PC-9 (cell line): ENCODE data around the gene HPCAL4. TPM values are rescaled to one million over a fixed set of nuclear protein-coding genes. Genes with fewer than 3 reads are reported as not detected.

Experiments
- BruUV-seq: library from RNA; stranded (reverse); fragments of 400-500 nt; replicated peaks from 2 replicates; lab custom pipeline; 2021; lab: Mats Ljungman, UMichigan
- CTCF ChIA-PET: fragments of 300-600 bp; sonication (Branson Sonifier 250); formaldehyde crosslinking; loops from one replicate; lab custom pipeline; 2022; ENCODE audit warnings: antibody characterized with exemption; lab: Charles Lee
- POLR2A ChIA-PET: fragments of 300-600 bp; sonication (Branson Sonifier 250); formaldehyde crosslinking; loops from one replicate; lab custom pipeline; 2022; ENCODE audit warnings: antibody characterized with exemption; ENCODE audit not compliant: unreplicated experiment; lab: Charles Lee
- DNase-seq, 2 experiments: peaks; one replicate each; pipeline versions ENCODE4 v3.0.0 to v3.0.0-alpha.2; 2015 to 2022; ENCODE audit warnings: mixed read lengths in 1 of 2
- H2AFZ ChIP-seq: fragments of 200-600 bp; sonication (generic); 2 replicates; pipeline ENCODE4 v1.8.1; 2017; ENCODE audit warnings: antibody characterized with exemption
- H3F3A ChIP-seq: fragments of 200-600 bp; sonication (generic); 2 replicates; pipeline ENCODE4 v1.8.1; 2017; ENCODE audit warnings: antibody characterized with exemption, mild to moderate bottlenecking, low read depth; ENCODE audit not compliant: insufficient read depth
- H3K27ac ChIP-seq: fragments of 200-600 bp; sonication (generic); 2 replicates; pipeline ENCODE4 v1.6.1; 2016; ENCODE audit warnings: mixed run types
- H3K27me3 ChIP-seq: fragments of 200-600 bp; sonication (generic); 2 replicates; pipeline ENCODE4 v1.6.1; 2016; ENCODE audit warnings: low read depth, mixed run types; ENCODE audit not compliant: insufficient read depth
- H3K36me3 ChIP-seq: fragments of 200-600 bp; sonication (generic); 2 replicates; pipeline ENCODE4 v1.6.1; 2016; ENCODE audit warnings: low read depth, mixed run types
- H3K4me1 ChIP-seq: fragments of 200-600 bp; sonication (generic); replicated peaks from 2 replicates; pipeline ENCODE4 v1.6.1; 2016; ENCODE audit warnings: mixed run types; ENCODE audit not compliant: insufficient read depth
- H3K4me2 ChIP-seq: fragments of 200-600 bp; sonication (generic); 2 replicates; pipeline ENCODE4 v1.6.1; 2017; ENCODE audit warnings: mixed run types
- H3K4me3 ChIP-seq: fragments of 200-600 bp; sonication (generic); 2 replicates; pipeline ENCODE4 v1.6.1; 2016; ENCODE audit warnings: mixed run types
- H3K79me2 ChIP-seq: fragments of 200-600 bp; sonication (generic); 2 replicates; pipeline ENCODE4 v1.6.1; 2017; ENCODE audit warnings: low read depth, mixed run types
- H3K9me2 ChIP-seq: fragments of 200-600 bp; sonication (generic); 2 replicates; pipeline ENCODE4 v1.8.1; 2017; ENCODE audit warnings: mild to moderate bottlenecking; ENCODE audit not compliant: insufficient read depth
- H3K9me3 ChIP-seq: fragments of 200-600 bp; sonication (generic); 2 replicates; pipeline ENCODE4 v1.8.1; 2016; ENCODE audit warnings: low read depth; ENCODE audit not compliant: insufficient read depth
- H4K20me1 ChIP-seq: fragments of 200-600 bp; sonication (generic); 2 replicates; pipeline ENCODE4 v1.8.1; 2017; ENCODE audit not compliant: insufficient read depth
- EZH2 ChIP-seq: fragments of 200-600 bp; sonication (generic); IDR thresholded peaks from 2 replicates; pipeline ENCODE4 v1.8.0; 2017; ENCODE audit warnings: antibody characterized with exemption, low read depth
- intact Hi-C: fragments of 100-400 bp; cut with micrococcal nuclease; formaldehyde crosslinking; loops from one replicate; pipeline ENCODE4 v1.10.0; 2022; ENCODE audit not compliant: unreplicated experiment
- total RNA-seq: library from RNA; stranded (reverse); gene quantifications from 2 replicates; pipeline ENCODE4 v1.2.3, GENCODE V29; 2021
- TF ChIP-seq, protein P1 (sequence below): fragments of 200-600 bp; sonication (generic); conservative IDR thresholded peaks from 2 replicates; pipeline ENCODE4 v1.6.1; 2017; ENCODE audit warnings: mixed run types, antibody characterized with exemption, mild to moderate bottlenecking, moderate library complexity

Gene HPCAL4
- total RNA-seq, 1 experiment from 2014 or later: 0.07 TPM

DNA sequence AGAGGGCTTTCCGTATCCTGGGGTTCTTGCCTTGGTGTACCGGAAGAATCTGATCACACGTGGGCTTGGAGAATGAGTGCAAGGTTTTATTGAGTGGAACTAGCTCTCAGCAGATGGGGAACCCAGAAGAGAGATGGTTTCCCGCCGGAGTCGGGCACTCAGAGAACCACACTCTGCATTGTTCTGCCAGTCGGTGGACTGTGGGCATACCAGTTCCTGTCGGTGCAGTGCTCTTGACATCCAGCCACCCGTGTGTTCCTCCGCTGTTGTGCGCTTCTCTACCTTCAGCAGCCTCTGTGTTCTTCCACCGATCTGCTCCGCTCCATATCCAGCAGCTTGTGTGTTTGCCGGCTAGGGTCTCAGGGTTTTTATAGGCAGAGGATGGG, 36.7 kb upstream of the HPCAL4 start:
- no peak for TF ChIP-seq EZH2
- TF ChIP-seq, protein P1, sequence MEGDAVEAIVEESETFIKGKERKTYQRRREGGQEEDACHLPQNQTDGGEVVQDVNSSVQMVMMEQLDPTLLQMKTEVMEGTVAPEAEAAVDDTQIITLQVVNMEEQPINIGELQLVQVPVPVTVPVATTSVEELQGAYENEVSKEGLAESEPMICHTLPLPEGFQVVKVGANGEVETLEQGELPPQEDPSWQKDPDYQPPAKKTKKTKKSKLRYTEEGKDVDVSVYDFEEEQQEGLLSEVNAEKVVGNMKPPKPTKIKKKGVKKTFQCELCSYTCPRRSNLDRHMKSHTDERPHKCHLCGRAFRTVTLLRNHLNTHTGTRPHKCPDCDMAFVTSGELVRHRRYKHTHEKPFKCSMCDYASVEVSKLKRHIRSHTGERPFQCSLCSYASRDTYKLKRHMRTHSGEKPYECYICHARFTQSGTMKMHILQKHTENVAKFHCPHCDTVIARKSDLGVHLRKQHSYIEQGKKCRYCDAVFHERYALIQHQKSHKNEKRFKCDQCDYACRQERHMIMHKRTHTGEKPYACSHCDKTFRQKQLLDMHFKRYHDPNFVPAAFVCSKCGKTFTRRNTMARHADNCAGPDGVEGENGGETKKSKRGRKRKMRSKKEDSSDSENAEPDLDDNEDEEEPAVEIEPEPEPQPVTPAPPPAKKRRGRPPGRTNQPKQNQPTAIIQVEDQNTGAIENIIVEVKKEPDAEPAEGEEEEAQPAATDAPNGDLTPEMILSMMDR: no peak
- H3K9me2 ChIP-seq: no peaks in the 10 kb centered on the region
- no peak overlapping the region for H3K27ac ChIP-seq
- no peaks in the 10 kb centered on the region for H3K36me3 ChIP-seq
- POLR2A ChIA-PET: no interaction called here
- intact Hi-C loops: no loop called here
- H3F3A ChIP-seq: no peaks in the 10 kb centered on the region
- no peaks in the 10 kb centered on the region for H4K20me1 ChIP-seq
- no peak overlapping the region for H3K4me3 ChIP-seq
- H2AFZ ChIP-seq: no peak overlapping the region
- no peaks in the 10 kb centered on the region for H3K79me2 ChIP-seq
- H3K4me2 ChIP-seq: no peak overlapping the region
- peaks cover 14% of the 10 kb centered on the region for H3K27me3 ChIP-seq
- H3K4me1 ChIP-seq: no peaks in the 10 kb centered on the region
- no peaks in the 10 kb centered on the region for H3K9me3 ChIP-seq
- CTCF ChIA-PET: no interaction called here
- BruUV-seq: no TSS peak
- no peak for DNase-seq

DNA sequence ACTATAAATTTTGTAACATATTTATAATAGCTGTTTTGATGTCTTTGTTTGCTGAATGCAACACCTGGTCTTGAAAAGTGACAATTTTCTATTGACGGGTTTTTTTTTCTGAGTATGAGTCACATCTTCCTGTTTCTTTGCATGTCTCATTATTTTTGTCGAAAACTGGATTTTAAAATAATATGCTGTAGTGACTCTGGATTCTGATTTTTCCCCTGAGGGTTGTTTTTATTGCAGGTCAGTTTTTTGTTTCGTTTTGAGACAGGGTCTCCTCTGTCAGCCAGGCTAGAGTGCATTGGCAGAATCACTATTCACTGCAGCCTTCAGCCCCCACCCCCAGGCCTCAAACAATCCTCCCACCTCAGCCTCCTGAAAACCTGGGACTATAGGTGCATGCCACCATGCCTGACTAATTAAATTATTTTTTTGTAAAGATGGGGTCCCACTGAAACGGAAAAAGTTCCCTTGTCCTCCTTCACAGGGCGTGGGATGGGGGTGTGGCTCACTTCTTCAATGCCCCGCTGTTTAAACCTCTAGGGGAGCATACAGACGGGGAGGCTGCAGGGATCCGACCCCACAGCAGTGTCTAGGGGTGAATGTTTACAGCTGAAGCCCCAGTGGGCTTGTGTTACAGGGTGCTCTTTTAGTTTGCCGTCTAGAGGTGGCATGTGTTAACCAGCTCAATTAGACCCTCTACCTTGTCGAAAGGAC, 36.1 kb upstream of the HPCAL4 start:
- H3K36me3 ChIP-seq: no peaks in the 10 kb centered on the region
- H3K9me3 ChIP-seq: no peaks in the 10 kb centered on the region
- H3K4me1 ChIP-seq: no peaks in the 10 kb centered on the region
- H4K20me1 ChIP-seq: no peaks in the 10 kb centered on the region
- intact Hi-C loops: no loop called here
- TF ChIP-seq, protein P1: no peak
- no peak for TF ChIP-seq EZH2
- ChIA-PET POLR2A (no interaction called here), CTCF (no interaction called here)
- BruUV-seq: no TSS peak
- no peak overlapping the region for H3K4me2 ChIP-seq
- no peaks in the 10 kb centered on the region for H3K9me2 ChIP-seq
- H3K79me2 ChIP-seq: no peaks in the 10 kb centered on the region
- DNase-seq: no peak
- no peak overlapping the region for H3K4me3 ChIP-seq
- peaks cover 9% of the 10 kb centered on the region for H3K27me3 ChIP-seq
- no peak overlapping the region for H2AFZ ChIP-seq
- no peak overlapping the region for H3K27ac ChIP-seq
- no peaks in the 10 kb centered on the region for H3F3A ChIP-seq

DNA sequence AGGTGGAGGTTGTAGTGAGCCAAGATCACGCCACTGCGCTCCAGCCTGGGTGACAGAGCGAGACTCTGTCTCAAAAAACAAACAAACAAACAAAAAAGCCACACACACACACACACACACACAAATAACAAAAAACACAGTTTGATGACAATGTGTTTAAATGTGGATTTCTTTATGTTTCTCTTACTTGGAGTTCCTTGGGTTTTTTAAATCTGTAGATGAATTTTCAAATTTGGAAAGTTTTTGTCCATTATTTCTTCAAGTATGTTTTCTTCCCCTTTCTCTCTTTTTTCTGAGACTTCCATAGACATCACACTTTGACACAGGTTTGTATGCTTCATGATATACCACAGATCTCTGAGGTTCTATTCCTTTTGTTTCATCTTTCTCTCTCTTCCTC, 35.4 kb upstream of the HPCAL4 start:
- Histone ChIP-seq H3K4me2 (no peak overlapping the region), H3K9me2 (no peaks in the 10 kb centered on the region), H3K27me3 (peaks cover 9% of the 10 kb centered on the region), H3K4me1 (no peaks in the 10 kb centered on the region), H3K79me2 (no peaks in the 10 kb centered on the region), H3K4me3 (no peak overlapping the region), H3K27ac (no peak overlapping the region), H3F3A (no peaks in the 10 kb centered on the region), H2AFZ (no peak overlapping the region), H4K20me1 (no peaks in the 10 kb centered on the region), H3K9me3 (no peaks in the 10 kb centered on the region), H3K36me3 (no peaks in the 10 kb centered on the region)
- CTCF ChIA-PET: interaction anchor here (0.6 kb wide), 1 partner anchor 360 kb away, joined by 8 read pairs; no protein-coding TSS in a partner anchor
- BruUV-seq: no TSS peak
- no peak for TF ChIP-seq EZH2
- TF ChIP-seq, protein P1: no peak
- intact Hi-C loops: no loop called here
- POLR2A ChIA-PET: no interaction called here
- DNase-seq: no peak
